GM12878 (cell line): ENCODE data around the gene RAD51B.

Experiments used
- JUNB ChIP-seq: IDR thresholded peaks from 2 replicates; pipeline ENCODE4 v1.6.1; 2016; ENCODE audit warnings: antibody characterized with exemption, mild to moderate bottlenecking
- POLR2A ChIP-seq: IDR thresholded peaks from 2 replicates; pipeline ENCODE4 v1.6.1; 2011; ENCODE audit warnings: low read depth, mild to moderate bottlenecking, low read length
- TAF1 ChIP-seq: IDR thresholded peaks from 2 replicates; pipeline ENCODE4 v1.6.1; 2011; ENCODE audit warnings: mild to moderate bottlenecking, low read depth, low read length, borderline replicate concordance

DNA sequence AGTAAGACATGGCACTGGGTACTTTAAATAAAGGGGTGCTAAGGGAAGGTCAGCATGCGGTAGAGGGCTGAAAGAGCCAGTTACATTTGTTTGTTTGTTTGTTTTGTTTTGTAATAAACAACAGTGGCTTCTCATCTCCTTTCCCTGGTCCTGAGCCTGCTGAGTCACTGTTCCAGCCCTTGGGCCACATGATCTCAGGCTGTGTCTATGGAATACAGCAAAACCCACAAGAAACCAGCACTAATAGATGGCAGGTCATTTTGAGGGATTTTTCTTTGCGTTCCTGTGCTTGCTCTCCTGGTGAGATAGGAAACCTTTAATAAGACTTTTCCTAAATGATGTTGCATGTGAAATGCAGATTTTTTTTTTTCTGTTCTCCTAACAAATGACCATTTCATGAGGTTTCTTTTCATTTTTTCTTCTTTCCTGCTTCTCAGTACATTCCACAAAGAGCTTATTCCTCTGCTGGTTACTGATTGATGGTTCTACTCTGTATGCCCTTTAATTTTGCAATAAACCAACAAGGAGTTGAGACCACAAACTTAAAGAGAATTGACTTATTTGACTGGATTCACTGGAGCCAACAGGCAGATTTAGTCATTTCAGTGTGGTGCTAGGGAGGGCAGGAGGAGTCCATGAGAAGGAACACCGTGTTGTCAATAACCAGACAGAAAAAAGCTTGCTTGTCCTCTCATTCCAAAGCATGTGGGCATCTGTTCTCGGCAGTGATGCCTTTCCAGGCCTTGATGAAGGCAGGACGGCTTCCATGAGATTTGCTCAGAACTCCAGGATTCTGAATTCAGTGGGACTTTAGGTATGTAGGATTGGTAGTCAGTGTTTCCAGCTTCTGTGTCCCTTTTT is 459.2 kb downstream of the RAD51B start:
- no peak for TF ChIP-seq TAF1
- no peak for TF ChIP-seq JUNB
- peak; percentile 44; the same call in 1 of the 2 replicates for TF ChIP-seq POLR2A
